SK-N-SH (cell line): Measurements from ENCODE around the gene POLR3G. TPM values are rescaled to one million over a fixed set of nuclear protein-coding genes. Genes with fewer than 3 reads are reported as not detected.

Source experiments
- CTCF ChIA-PET: fragments of 300-600, 350-600 bp; formaldehyde crosslinking; extraction: SDS; loops from one replicate; lab custom pipeline; 2021; lab: Yijun Ruan, JAX
- POLR2A ChIA-PET: fragments of 350-600 bp; sonication (Branson Sonifier 250); formaldehyde crosslinking; extraction: SDS; loops from one replicate; lab custom pipeline; 2020; ENCODE audit warnings: antibody characterized with exemption, inconsistent platforms; lab: Yijun Ruan, JAX
- DNase-seq: peaks from one replicate; pipeline ENCODE4 v3.0.0; 2012
- H2AFZ ChIP-seq: fragments of 200-600 bp; sonication (generic); 2 replicates; pipeline ENCODE4 v1.8.1; 2016; ENCODE audit warnings: antibody characterized with exemption, mild to moderate bottlenecking, low read depth
- H3F3A ChIP-seq: fragments of 200-600 bp; sonication (generic); replicated peaks from 2 replicates; pipeline ENCODE3; 2016; ENCODE audit warnings: antibody characterized with exemption, mild to moderate bottlenecking; ENCODE audit not compliant: insufficient read depth
- H3K27ac ChIP-seq, 2 experiments: fragments of 200-500 bp in 1 of 2; fragments of 200-600 bp in 1 of 2; sonication (Bioruptor generic) in 1 of 2; sonication (generic), shearing (Covaris generic) in 1 of 2; 2 replicates each; pipeline versions ENCODE4 v1.5.1 to v1.6.1; 2014 to 2016; ENCODE audit warnings: low read depth in 2 of 2, inconsistent platforms in 1 of 2, low read length in 1 of 2, mild to moderate bottlenecking in 1 of 2, mixed read lengths in 1 of 2
- H3K27me3 ChIP-seq: fragments of 200-600 bp; sonication (generic), shearing (Covaris generic); 2 replicates; pipeline ENCODE4 v1.6.1; 2016; ENCODE audit warnings: mixed run types; ENCODE audit not compliant: insufficient read depth
- H3K36me3 ChIP-seq, 2 experiments: fragments of 200-500 bp in 1 of 2; fragments of 200-600 bp in 1 of 2; sonication (Bioruptor generic) in 1 of 2; sonication (generic) in 1 of 2; replicated peaks in 1 of 2; 2 replicates each; pipeline versions ENCODE3 to v1.5.1; 2014 to 2016; ENCODE audit warnings: low read length in 1 of 2, mild to moderate bottlenecking in 1 of 2; ENCODE audit not compliant: insufficient read depth in 2 of 2, control insufficient read depth in 1 of 2
- H3K4me1 ChIP-seq, 2 experiments: fragments of 200-500 bp in 1 of 2; fragments of 200-600 bp in 1 of 2; sonication (Bioruptor generic) in 1 of 2; sonication (generic), shearing (Covaris generic) in 1 of 2; 2 replicates each; pipeline versions ENCODE4 v1.5.1 to v1.6.1; 2014 to 2016; ENCODE audit warnings: low read depth in 1 of 2, low read length in 1 of 2, mixed run types in 1 of 2; ENCODE audit not compliant: insufficient read depth in 2 of 2, control insufficient read depth in 1 of 2
- H3K4me2 ChIP-seq: fragments of 200-600 bp; sonication (generic), shearing (Covaris generic); 2 replicates; pipeline ENCODE4 v1.6.1; 2017; ENCODE audit warnings: mixed run types
- H3K4me3 ChIP-seq, 2 experiments: fragments of 200-500 bp in 1 of 2; fragments of 200-600 bp in 1 of 2; sonication (Bioruptor generic) in 1 of 2; sonication (generic), shearing (Covaris generic) in 1 of 2; 2 replicates each; pipeline versions ENCODE4 v1.5.1 to v1.8.1; 2014 to 2016; ENCODE audit warnings: low read depth in 2 of 2, inconsistent platforms in 1 of 2, low read length in 1 of 2, mild to moderate bottlenecking in 1 of 2, mixed read lengths in 1 of 2, moderate library complexity in 1 of 2
- H3K79me2 ChIP-seq: fragments of 200-600 bp; sonication (generic); 2 replicates; pipeline ENCODE4 v1.8.1; 2017; ENCODE audit warnings: mild to moderate bottlenecking; ENCODE audit not compliant: insufficient read depth
- H3K9ac ChIP-seq: fragments of 200-600 bp; sonication (generic); 2 replicates; pipeline ENCODE4 v1.6.1; 2017; ENCODE audit warnings: mixed run types
- H3K9me2 ChIP-seq: fragments of 200-600 bp; sonication (generic); 2 replicates; pipeline ENCODE4 v1.6.1; 2017; ENCODE audit warnings: mixed run types
- H3K9me3 ChIP-seq: fragments of 200-600 bp; sonication (generic); 2 replicates; pipeline ENCODE4 v1.6.1; 2017; ENCODE audit warnings: mixed run types, mild to moderate bottlenecking, moderate library complexity
- H4K20me1 ChIP-seq: fragments of 200-600 bp; sonication (generic); 2 replicates; pipeline ENCODE4 v1.6.1; 2017; ENCODE audit warnings: mild to moderate bottlenecking, mixed run types; ENCODE audit not compliant: insufficient read depth
- CHD2 ChIP-seq: fragments of 150-350 bp; IDR thresholded peaks from 2 replicates; pipeline ENCODE4 v1.6.1; 2018; ENCODE audit warnings: low read length; ENCODE audit not compliant: partially characterized antibody
- CTCF ChIP-seq: fragments of 200-600 bp; sonication (generic); IDR thresholded peaks from 2 replicates; pipeline ENCODE4 v1.6.1; 2017; ENCODE audit warnings: antibody characterized with exemption, mild to moderate bottlenecking, moderate library complexity
- ELF1 ChIP-seq: IDR thresholded peaks from 2 replicates; pipeline ENCODE4 v1.4.0; 2012
- FOSL2 ChIP-seq: IDR thresholded peaks from 2 replicates; pipeline ENCODE4 v1.4.0; 2012; ENCODE audit warnings: low read depth, mild to moderate bottlenecking, moderate library complexity, borderline replicate concordance
- FOXJ3 ChIP-seq: sonication (generic); formaldehyde crosslinking; IDR thresholded peaks from 2 replicates; pipeline ENCODE4 v1.5.1; 2020; ENCODE audit warnings: mild to moderate bottlenecking, missing genetic modification reagents
- GATA2 ChIP-seq: sonication (generic); formaldehyde crosslinking; IDR thresholded peaks from 2 replicates; pipeline ENCODE4 v1.5.0; 2020; ENCODE audit warnings: mild to moderate bottlenecking, missing genetic modification reagents
- IRF3 ChIP-seq: fragments of 150-350 bp; IDR thresholded peaks from 2 replicates; pipeline ENCODE4 v1.6.1; 2016; ENCODE audit warnings: mild to moderate bottlenecking, low read depth, low read length
- MEF2A ChIP-seq: IDR thresholded peaks from 2 replicates; pipeline ENCODE4 v1.4.0; 2012; ENCODE audit warnings: low read depth, borderline replicate concordance
- MXI1 ChIP-seq: IDR thresholded peaks from 2 replicates; pipeline ENCODE4 v1.6.1; 2012; ENCODE audit warnings: mild to moderate bottlenecking, low read depth, low read length, improper control_type of control experiment
- NFIC ChIP-seq: IDR thresholded peaks from 2 replicates; pipeline ENCODE4 v1.4.0; 2012; ENCODE audit warnings: borderline replicate concordance
- NRF1 ChIP-seq: IDR thresholded peaks from 2 replicates; pipeline ENCODE4 v1.6.1; 2012; ENCODE audit warnings: low read depth, mild to moderate bottlenecking, low read length
- POLR2AphosphoS5 ChIP-seq: IDR thresholded peaks from 2 replicates; pipeline ENCODE4 v1.6.1; 2012; ENCODE audit warnings: low read depth, low read length
- RAD21 ChIP-seq: IDR thresholded peaks from 2 replicates; pipeline ENCODE4 v1.6.1; 2012; ENCODE audit warnings: mild to moderate bottlenecking, low read length
- RFX5 ChIP-seq: IDR thresholded peaks from 2 replicates; pipeline ENCODE4 v1.6.1; 2012; ENCODE audit warnings: mild to moderate bottlenecking, improper control_type of control experiment, low read length
- RXRA ChIP-seq: IDR thresholded peaks from 2 replicates; pipeline ENCODE4 v1.4.0; 2012; ENCODE audit warnings: low read depth, mild to moderate bottlenecking, borderline replicate concordance
- SIN3A ChIP-seq: IDR thresholded peaks from 2 replicates; pipeline ENCODE4 v1.6.1; 2012; ENCODE audit warnings: low read depth, mild to moderate bottlenecking, low read length, moderate library complexity, borderline replicate concordance
- TEAD4 ChIP-seq: IDR thresholded peaks from 2 replicates; pipeline ENCODE4 v1.4.0; 2012; ENCODE audit warnings: mild to moderate bottlenecking, borderline replicate concordance; ENCODE audit not compliant: insufficient read depth
- USF1 ChIP-seq: IDR thresholded peaks from 2 replicates; pipeline ENCODE4 v1.4.0; 2012; ENCODE audit warnings: low read depth, borderline replicate concordance
- USF2 ChIP-seq: fragments of 150-350 bp; IDR thresholded peaks from 2 replicates; pipeline ENCODE4 v1.6.1; 2017; ENCODE audit warnings: antibody characterized with exemption, low read length, low read depth, borderline replicate concordance
- polyA plus RNA-seq, 3 experiments: library from polyadenylated mRNA; depleted of rRNA; stranded (reverse); fragments of >200 nt; gene quantifications; 2 replicates each; pipeline ENCODE4 v1.2.3, GENCODE V29; 2012

The POLR3G gene
- polyA plus RNA-seq, 1 of the 3 experiments (the other 2 are of a cell fraction) = 17.1 TPM

GRCh38 chr5:90446961-90447360, 27.7 kb upstream of the POLR3G start:
- no peak for TF ChIP-seq TEAD4
- no peak for TF ChIP-seq CHD2
- TF ChIP-seq RAD21 = no peak
- no peak for TF ChIP-seq POLR2AphosphoS5
- no peak for TF ChIP-seq MEF2A
- no peak for TF ChIP-seq RXRA
- TF ChIP-seq CTCF = no peak
- TF ChIP-seq NRF1 = no peak
- no peak for TF ChIP-seq ELF1
- no peak for TF ChIP-seq FOXJ3 (CRISPR knock-in tag)
- no peak for TF ChIP-seq SIN3A
- no peak for TF ChIP-seq NFIC
- no peak for TF ChIP-seq GATA2 (CRISPR knock-in tag)
- TF ChIP-seq IRF3 = no peak
- no peak for TF ChIP-seq USF1
- no peak for TF ChIP-seq USF2
- no peak for TF ChIP-seq RFX5
- no peak for TF ChIP-seq FOSL2
- TF ChIP-seq MXI1 = no peak
- TF ChIP-seq, all 33 proteins: peak for 0
- Histone ChIP-seq H3K9me2 (no peaks in the 10 kb centered on the region), H3F3A (peaks cover 2% of the 10 kb centered on the region), H3K27me3 (no peaks in the 10 kb centered on the region), H3K27ac (no peak overlapping the region), H3K36me3 (no peaks in the 10 kb centered on the region), H2AFZ (no peak overlapping the region), H3K4me2 (no peak overlapping the region), H3K4me1 (no peaks in the 10 kb centered on the region), H3K4me3 (no peak overlapping the region), H3K79me2 (no peaks in the 10 kb centered on the region), H3K9me3 (no peaks in the 10 kb centered on the region), H3K9ac (no peak overlapping the region), H4K20me1 (no peaks in the 10 kb centered on the region)
- ChIA-PET CTCF (interaction anchor here (1.7 kb wide), 1 partner anchor 83 kb away, joined by 5 read pairs; the partner anchor contains the start of gene LYSMD3), POLR2A (no interaction called here)
- no peak for DNase-seq
